ENCODE measurements around the gene DMAC2. TPM values are rescaled to one million over a fixed set of nuclear protein-coding genes. Genes with fewer than 3 reads are reported as not detected.

DMAC2 gene
- total and polyA plus RNA-seq, 2 of the 13 experiments (the other 11 are each of a cell fraction or from before 2014, with no cell fraction given), result 39.0 to 66.0 TPM

DNA sequence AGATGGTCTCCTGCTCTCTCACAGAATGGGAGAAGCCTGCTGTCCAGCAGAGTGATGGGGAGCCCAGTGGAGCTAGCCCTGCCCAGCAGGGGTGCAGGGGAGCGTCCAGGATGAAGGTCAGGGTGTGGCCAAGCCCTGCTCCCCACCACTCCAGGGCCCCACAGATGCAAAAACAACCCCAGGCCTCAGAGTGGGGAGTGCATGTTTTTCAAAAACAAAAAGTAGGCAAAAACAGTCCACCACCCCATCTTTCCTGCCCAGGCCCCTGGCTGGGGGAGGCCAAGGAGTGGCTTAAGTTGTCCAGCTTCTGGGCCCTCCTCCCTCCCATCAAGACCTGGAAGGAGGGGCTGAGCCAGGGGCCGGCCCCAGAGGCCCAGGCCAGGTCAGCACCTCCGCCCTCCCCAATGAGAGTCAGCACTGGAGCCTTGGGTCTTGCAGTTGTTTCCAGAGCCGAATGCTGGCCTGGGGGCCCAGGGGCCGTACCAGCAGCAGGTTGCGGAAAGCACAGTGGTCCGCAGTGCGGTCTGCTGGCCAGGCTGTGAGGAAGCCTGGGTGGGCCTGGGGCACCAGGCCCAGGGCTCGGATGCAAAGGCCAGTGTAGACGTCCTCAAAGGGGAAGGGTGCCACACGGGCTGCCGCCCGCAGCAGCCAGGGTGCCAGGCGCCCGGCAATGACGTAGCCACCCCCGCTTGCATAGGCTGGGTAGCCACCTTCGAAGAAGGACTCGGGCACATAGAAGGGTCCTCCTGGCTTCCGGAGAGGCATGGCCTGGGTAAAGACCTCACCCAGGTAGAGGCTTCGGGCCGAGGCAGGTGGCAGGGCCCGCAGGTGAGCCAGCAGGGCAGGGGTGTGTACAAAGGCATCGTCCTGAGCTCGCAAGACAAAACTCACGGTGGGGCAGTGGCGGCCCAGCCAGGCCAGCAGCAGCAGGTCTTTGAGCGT is 14.3 kb downstream of the DMAC2 start (continued):
- 0 out of 2 replicates have a peak, but pooled peaks have one; percentile 2 for TF ChIP-seq ETV6 (CRISPR knock-in tag; conservative IDR thresholded peaks at IDR 0.05)
- TF ChIP-seq ZFY (CRISPR knock-in tag; IDR thresholded peaks at IDR 0.05), result peak; percentile 19; the same call in 1 of the 2 replicates
- no peak for TF ChIP-seq SOX5 (CRISPR knock-in tag; IDR thresholded peaks at IDR 0.05; ENCODE audit: borderline replicate concordance)
- TF ChIP-seq, protein P1, sequence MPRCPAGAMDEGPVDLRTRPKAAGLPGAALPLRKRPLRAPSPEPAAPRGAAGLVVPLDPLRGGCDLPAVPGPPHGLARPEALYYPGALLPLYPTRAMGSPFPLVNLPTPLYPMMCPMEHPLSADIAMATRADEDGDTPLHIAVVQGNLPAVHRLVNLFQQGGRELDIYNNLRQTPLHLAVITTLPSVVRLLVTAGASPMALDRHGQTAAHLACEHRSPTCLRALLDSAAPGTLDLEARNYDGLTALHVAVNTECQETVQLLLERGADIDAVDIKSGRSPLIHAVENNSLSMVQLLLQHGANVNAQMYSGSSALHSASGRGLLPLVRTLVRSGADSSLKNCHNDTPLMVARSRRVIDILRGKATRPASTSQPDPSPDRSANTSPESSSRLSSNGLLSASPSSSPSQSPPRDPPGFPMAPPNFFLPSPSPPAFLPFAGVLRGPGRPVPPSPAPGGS (CRISPR knock-in tag; IDR thresholded peaks at IDR 0.05), result no peak
- no peak for TF ChIP-seq ZNF484 (CRISPR knock-in tag; IDR thresholded peaks at IDR 0.05; ENCODE audit: borderline replicate concordance, low read depth)
- TF ChIP-seq, protein P2, sequence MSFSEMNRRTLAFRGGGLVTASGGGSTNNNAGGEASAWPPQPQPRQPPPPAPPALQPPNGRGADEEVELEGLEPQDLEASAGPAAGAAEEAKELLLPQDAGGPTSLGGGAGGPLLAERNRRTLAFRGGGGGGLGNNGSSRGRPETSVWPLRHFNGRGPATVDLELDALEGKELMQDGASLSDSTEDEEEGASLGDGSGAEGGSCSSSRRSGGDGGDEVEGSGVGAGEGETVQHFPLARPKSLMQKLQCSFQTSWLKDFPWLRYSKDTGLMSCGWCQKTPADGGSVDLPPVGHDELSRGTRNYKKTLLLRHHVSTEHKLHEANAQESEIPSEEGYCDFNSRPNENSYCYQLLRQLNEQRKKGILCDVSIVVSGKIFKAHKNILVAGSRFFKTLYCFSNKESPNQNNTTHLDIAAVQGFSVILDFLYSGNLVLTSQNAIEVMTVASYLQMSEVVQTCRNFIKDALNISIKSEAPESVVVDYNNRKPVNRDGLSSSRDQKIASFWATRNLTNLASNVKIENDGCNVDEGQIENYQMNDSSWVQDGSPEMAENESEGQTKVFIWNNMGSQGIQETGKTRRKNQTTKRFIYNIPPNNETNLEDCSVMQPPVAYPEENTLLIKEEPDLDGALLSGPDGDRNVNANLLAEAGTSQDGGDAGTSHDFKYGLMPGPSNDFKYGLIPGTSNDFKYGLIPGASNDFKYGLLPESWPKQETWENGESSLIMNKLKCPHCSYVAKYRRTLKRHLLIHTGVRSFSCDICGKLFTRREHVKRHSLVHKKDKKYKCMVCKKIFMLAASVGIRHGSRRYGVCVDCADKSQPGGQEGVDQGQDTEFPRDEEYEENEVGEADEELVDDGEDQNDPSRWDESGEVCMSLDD (CRISPR knock-in tag; IDR thresholded peaks at IDR 0.05; ENCODE audit: borderline replicate concordance), result peak; percentile 11; the same call in 1 of the 2 replicates
- TF ChIP-seq ZNF710 (CRISPR knock-in tag; IDR thresholded peaks at IDR 0.05; ENCODE audit: borderline replicate concordance), result no peak
- 0 out of 2 replicates have a peak, but pooled peaks have one; percentile 5 for TF ChIP-seq SRY (CRISPR knock-in tag; IDR thresholded peaks at IDR 0.05)
- TF ChIP-seq AGO2 (optimal IDR thresholded peaks at IDR 0.05; ENCODE audit: low read depth, low read length), result peak; percentile 43
- TF ChIP-seq SP2 (CRISPR knock-in tag; IDR thresholded peaks at IDR 0.05), result no peak
- peak; percentile 43 for TF ChIP-seq RBFOX2 (IDR thresholded peaks at IDR 0.05; ENCODE audit: low read depth, low read length)
- no peak for TF ChIP-seq SSRP1 (CRISPR knock-in tag; IDR thresholded peaks at IDR 0.05)

All from HepG2 (cell line).